GM18951 (cell line): ENCODE results near the gene PPIA.
"Not testable (repeated sequence)": the region's sequence is repeated elsewhere in the genome, so short reads cannot be mapped to it uniquely, and the experiment has no call there.

Source experiments
- POLR2A ChIP-seq: IDR thresholded peaks from 4 replicates; pipeline ENCODE4 v1.6.1; 2011; ENCODE audit warnings: mild to moderate bottlenecking; ENCODE audit not compliant: insufficient read length, insufficient read depth; ENCODE audit errors: extremely low read depth
- in situ Hi-C: fragments of 300-500 bp; cut with MboI; formaldehyde crosslinking; loops from one replicate; pipeline ENCODE4 v1.12.0; 2022; ENCODE audit warnings: low sequenced_read_pairs, mixed read lengths, inconsistent platforms; ENCODE audit not compliant: unreplicated experiment

PPIA gene

DNA sequence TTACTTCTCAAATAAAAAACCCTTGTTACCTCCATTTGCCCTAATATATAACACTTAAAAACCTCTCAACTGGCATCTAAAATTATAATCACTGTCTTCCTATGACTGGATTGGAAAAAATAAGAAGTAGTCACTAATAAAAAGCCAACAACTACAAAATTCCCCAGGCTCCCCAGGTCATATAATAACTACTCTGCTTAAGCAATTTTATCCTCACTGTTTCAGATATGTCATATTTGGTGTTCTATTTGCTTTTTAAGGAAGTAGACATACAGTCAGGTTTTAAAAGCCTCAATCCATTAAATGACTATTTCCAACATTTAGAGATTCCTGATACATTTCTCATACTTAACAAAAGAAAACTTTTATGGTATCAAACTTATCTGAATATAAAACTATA is 49.0 kb downstream of the PPIA start:
- in situ Hi-C loops, result no loop called here
- TF ChIP-seq POLR2A, result no peak

- in situ Hi-C loops, result not testable (repeated sequence)
Observed at GRCh38 chr7:44846390-44846789, 49.9 kb downstream of the PPIA start.

- in situ Hi-C loops, result no loop called here
- no peak for TF ChIP-seq POLR2A
Observed at GRCh38 chr7:44846816-44847508, 50.5 kb downstream of the PPIA start.

- TF ChIP-seq POLR2A, result no peak
- in situ Hi-C loops, result no loop called here
Observed at GRCh38 chr7:44847509-44847919, 51.0 kb downstream of the PPIA start.

- in situ Hi-C loops, result no loop called here
- TF ChIP-seq POLR2A, result peak; percentile 82
Observed at GRCh38 chr7:44847920-44848634, 51.6 kb downstream of the PPIA start, which contains the start of gene H2AZ2. TSS of gene H2AZ2 (minus strand) at chr7:44848087. CDS start at chr7:44847971, 116 bp downstream.

DNA sequence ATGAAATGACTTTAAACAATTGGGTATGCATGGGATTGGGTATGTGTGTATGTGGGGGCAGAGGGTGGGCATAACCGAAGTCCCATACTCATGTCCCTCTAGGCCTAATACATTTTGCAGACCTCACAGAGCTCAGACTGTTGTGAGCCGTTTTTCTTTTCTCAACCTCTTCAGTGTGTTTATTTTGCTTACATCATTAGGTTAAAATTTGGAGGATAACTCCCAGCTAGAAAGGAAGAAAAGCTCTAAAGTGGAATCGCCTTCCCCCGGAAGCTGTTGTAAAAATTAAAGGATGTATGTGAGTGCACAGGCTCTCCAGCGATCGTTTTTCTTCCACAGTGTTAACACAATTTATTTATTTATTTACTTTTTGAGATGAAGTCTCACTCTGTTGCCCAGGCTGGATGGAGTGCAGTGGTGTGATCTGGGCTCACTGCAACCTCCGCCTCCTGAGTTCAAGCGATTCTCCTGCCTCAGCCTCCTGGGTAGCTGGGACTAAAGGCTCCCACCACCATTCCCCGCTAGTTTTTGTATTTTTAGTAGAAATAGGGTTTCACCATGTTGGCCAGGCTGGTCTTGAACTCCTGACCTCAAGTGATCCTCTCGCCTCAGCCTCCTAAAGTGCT is 52.9 kb downstream of the PPIA start:
- in situ Hi-C loops, result no loop called here
- no peak for TF ChIP-seq POLR2A

GRCh38 chr7:44849885-44850544 is 53.5 kb downstream of the PPIA start:
- no peak for TF ChIP-seq POLR2A
- in situ Hi-C loops, result loop anchor here (10.0 kb wide), 1 partner anchor 285 kb away; no protein-coding TSS in a partner anchor

- in situ Hi-C loops, result loop anchor here (10.0 kb wide), 1 partner anchor 282 kb away; no protein-coding TSS in a partner anchor
- no peak for TF ChIP-seq POLR2A
Observed at GRCh38 chr7:44852590-44852989, 56.1 kb downstream of the PPIA start.
